HEK293 (cell line): ENCODE results near the gene PIK3C2G.

Experiments used
- CTCF ChIP-seq: fragments of 450-650 bp; formaldehyde crosslinking; IDR thresholded peaks from 2 replicates; pipeline ENCODE4 v1.5.1; 2016; ENCODE audit warnings: missing biosample characterization, missing genetic modification characterization
- MYNN ChIP-seq: fragments of 450-650 bp; formaldehyde crosslinking; IDR thresholded peaks from 2 replicates; pipeline ENCODE4 v1.5.1; 2016; ENCODE audit warnings: missing biosample characterization, missing genetic modification characterization, borderline replicate concordance
- ZBTB11 ChIP-seq: fragments of 450-650 bp; formaldehyde crosslinking; conservative IDR thresholded peaks from 2 replicates; pipeline ENCODE4 v1.5.1; 2016; ENCODE audit warnings: low read depth, missing biosample characterization, missing genetic modification characterization
- ZBTB21 ChIP-seq: fragments of 450-650 bp; formaldehyde crosslinking; IDR thresholded peaks from 2 replicates; pipeline ENCODE4 v1.5.1; 2017; ENCODE audit warnings: missing biosample characterization, missing genetic modification characterization
- ZBTB26 ChIP-seq: fragments of 450-650 bp; formaldehyde crosslinking; optimal IDR thresholded peaks from 2 replicates; pipeline ENCODE3; 2016; ENCODE audit warnings: missing biosample characterization, mild to moderate bottlenecking, missing genetic modification characterization
- ZBTB49 ChIP-seq: fragments of 450-650 bp; formaldehyde crosslinking; IDR thresholded peaks from 2 replicates; pipeline ENCODE4 v1.5.1; 2016; ENCODE audit warnings: missing biosample characterization, missing genetic modification characterization, low read depth
- ZFHX2 ChIP-seq: fragments of 450-650 bp; formaldehyde crosslinking; conservative IDR thresholded peaks from 2 replicates; pipeline ENCODE4 v1.5.1; 2016; ENCODE audit warnings: missing biosample characterization, missing genetic modification characterization
- ZNF223 ChIP-seq: fragments of 450-650 bp; formaldehyde crosslinking; IDR thresholded peaks from 2 replicates; pipeline ENCODE4 v1.5.1; 2016; ENCODE audit warnings: missing biosample characterization, missing genetic modification characterization
- ZNF24 ChIP-seq: fragments of 450-650 bp; formaldehyde crosslinking; IDR thresholded peaks from 2 replicates; pipeline ENCODE4 v1.5.1; 2016; ENCODE audit warnings: missing biosample characterization, missing genetic modification characterization
- ZNF274 ChIP-seq, 2 experiments: fragments of 200-500 bp in 1 of 2; fragments of 450-650 bp in 1 of 2; sonication (Bioruptor generic) in 1 of 2; formaldehyde crosslinking in 1 of 2; IDR thresholded peaks; 2 replicates each; pipeline versions ENCODE4 v1.5.1 to v1.6.1; 2014 to 2016; ENCODE audit warnings: borderline replicate concordance in 1 of 2, inconsistent platforms in 1 of 2, low read length in 1 of 2, missing biosample characterization in 1 of 2, missing genetic modification characterization in 1 of 2
- ZNF350 ChIP-seq: fragments of 450-650 bp; formaldehyde crosslinking; IDR thresholded peaks from 2 replicates; pipeline ENCODE4 v1.5.0; 2017; ENCODE audit warnings: missing biosample characterization, mild to moderate bottlenecking, missing genetic modification characterization
- ZNF530 ChIP-seq: fragments of 450-650 bp; formaldehyde crosslinking; IDR thresholded peaks from 2 replicates; pipeline ENCODE4 v1.5.1; 2016; ENCODE audit warnings: low read depth, missing biosample characterization, missing genetic modification characterization
- ZNF558 ChIP-seq: fragments of 450-650 bp; formaldehyde crosslinking; IDR thresholded peaks from 2 replicates; pipeline ENCODE4 v1.5.1; 2016; ENCODE audit warnings: missing biosample characterization, missing genetic modification characterization
- ZNF704 ChIP-seq: fragments of 450-650 bp; formaldehyde crosslinking; IDR thresholded peaks from 2 replicates; pipeline ENCODE4 v1.5.1; 2016; ENCODE audit warnings: missing biosample characterization, missing genetic modification characterization

- no peak for TF ChIP-seq ZNF24 (tag by site-specific recombination)
- TF ChIP-seq ZBTB11 (tag by site-specific recombination) = no peak
- TF ChIP-seq ZBTB21 (tag by site-specific recombination) = no peak
- no peak for TF ChIP-seq CTCF
- TF ChIP-seq ZNF530 = no peak
- no peak for TF ChIP-seq ZBTB49
- no peak for TF ChIP-seq ZNF274 (IDR thresholded peaks at IDR 0.05; ENCODE audit: low read length)
- TF ChIP-seq ZNF274 (tag by site-specific recombination; IDR thresholded peaks at IDR 0.05; ENCODE audit: borderline replicate concordance) = no peak
- TF ChIP-seq ZNF350 (tag by site-specific recombination) = no peak
- no peak for TF ChIP-seq ZFHX2 (tag by site-specific recombination)
- TF ChIP-seq ZBTB26 (tag by site-specific recombination) = no peak
- no peak for TF ChIP-seq ZNF558 (tag by site-specific recombination)
- no peak for TF ChIP-seq ZNF704 (tag by site-specific recombination)
- TF ChIP-seq ZNF223 (tag by site-specific recombination) = no peak
- no peak for TF ChIP-seq MYNN (tag by site-specific recombination)
Measured at GRCh38 chr12:18482601-18483120, 221.3 kb downstream of the PIK3C2G start.
